Cerebellar cortex (tissue), 1 donor: ENCODE results near the gene ADGRL3.
A peak's percentile ranks its signal among the peaks of the same experiment; 100 is the strongest.

Source experiments
- DNase-seq: peaks from one replicate; pipeline ENCODE4 v3.0.0-alpha.2; 2015; ENCODE audit warnings: low spot score

ADGRL3 gene

GRCh38 chr4:61200187-61200915, at the start of gene ADGRL3:
ADGRL3 (plus strand) TSS chr4:61200326.
- DNase-seq, result peak; percentile 52

GRCh38 chr4:61152433-61152832, 47.7 kb upstream of the ADGRL3 start:
- DNase-seq, result no peak

GRCh38 chr4:61160478-61160877, 39.6 kb upstream of the ADGRL3 start:
- no peak for DNase-seq

GRCh38 chr4:61162116-61162515, 38.0 kb upstream of the ADGRL3 start:
- no peak for DNase-seq

- no peak for DNase-seq
Measured at GRCh38 chr4:61173799-61174198, 26.3 kb upstream of the ADGRL3 start.

- DNase-seq, result no peak
Measured at GRCh38 chr4:61175495-61175894, 24.6 kb upstream of the ADGRL3 start.

GRCh38 chr4:61177367-61177766, 22.8 kb upstream of the ADGRL3 start:
- no peak for DNase-seq

GRCh38 chr4:61180405-61180804, 19.7 kb upstream of the ADGRL3 start:
- no peak for DNase-seq

- DNase-seq, result no peak
Measured at GRCh38 chr4:61182915-61183314, 17.2 kb upstream of the ADGRL3 start.

GRCh38 chr4:61185288-61185687, 14.8 kb upstream of the ADGRL3 start:
- DNase-seq, result no peak

- no peak for DNase-seq
Measured at GRCh38 chr4:61192392-61192791, 7.7 kb upstream of the ADGRL3 start.

- no peak for DNase-seq
Measured at GRCh38 chr4:61193863-61194262, 6.3 kb upstream of the ADGRL3 start.

GRCh38 chr4:61194571-61194970, 5.6 kb upstream of the ADGRL3 start:
- no peak for DNase-seq

- DNase-seq, result no peak
Measured at GRCh38 chr4:61195101-61195500, 5.0 kb upstream of the ADGRL3 start.

- no peak for DNase-seq
Measured at GRCh38 chr4:61198686-61199085, 1.4 kb upstream of the ADGRL3 start.

- DNase-seq, result peak; percentile 64
Measured at GRCh38 chr4:61199873-61200186, 296 bp upstream of the ADGRL3 start.

GRCh38 chr4:61200916-61201526, 895 bp downstream of the ADGRL3 start:
- peak; percentile 43 for DNase-seq

- peak; percentile 26 for DNase-seq
Measured at GRCh38 chr4:61201561-61201960, 1.4 kb downstream of the ADGRL3 start.

GRCh38 chr4:61201961-61202637, 2.0 kb downstream of the ADGRL3 start:
- peak; percentile 36 for DNase-seq

- DNase-seq, result peak; percentile 78
Measured at GRCh38 chr4:61202638-61203435, 2.7 kb downstream of the ADGRL3 start.

- no peak for DNase-seq
Measured at GRCh38 chr4:61203436-61203790, 3.3 kb downstream of the ADGRL3 start.

- DNase-seq, result peak; percentile 49
Measured at GRCh38 chr4:61204353-61205060, 4.4 kb downstream of the ADGRL3 start.
